T-helper 17 cell (primary cell): ENCODE measurements around the gene CLIC1. TPM values are rescaled to one million over a fixed set of nuclear protein-coding genes. Genes with fewer than 3 reads are reported as not detected.

Experiments
- ATAC-seq: fragments of 150-1000 bp; cut with Tn5 transposase; 2 replicates; pipeline ENCODE4 v1.10.0; 2021; ENCODE audit warnings: mild to moderate bottlenecking, moderate library complexity
- DNase-seq, 3 donors: peaks; one replicate each; pipeline versions ENCODE4 v3.0.0 to v3.0.0-alpha.2; 2020 to 2021
- H3K9me3 ChIP-seq: one replicate; pipeline ENCODE4 v1.7.0; 2013; ENCODE audit warnings: low read length, mild to moderate bottlenecking; ENCODE audit not compliant: control insufficient read depth, poor library complexity, severe bottlenecking
- H3K27ac Mint-ChIP-seq: one replicate; pipeline ENCODE4 v1.8.0; 2022; ENCODE audit warnings: mild to moderate bottlenecking, moderate library complexity, mixed read lengths
- H3K27me3 Mint-ChIP-seq: one replicate; pipeline ENCODE4 v1.8.0; 2022; ENCODE audit warnings: mixed read lengths
- H3K36me3 Mint-ChIP-seq: one replicate; pipeline ENCODE4 v1.8.0; 2022; ENCODE audit warnings: low read depth, mixed read lengths
- H3K4me1 Mint-ChIP-seq: one replicate; pipeline ENCODE4 v1.8.0; 2022; ENCODE audit warnings: mild to moderate bottlenecking, mixed read lengths
- H3K4me3 Mint-ChIP-seq: one replicate; pipeline ENCODE4 v1.8.0; 2022; ENCODE audit warnings: mild to moderate bottlenecking, moderate library complexity, mixed read lengths
- total RNA-seq, 4 donors: library from RNA in 2 of 4; stranded (reverse) in 2 of 4; gene quantifications; one replicate each; pipeline ENCODE4 v1.2.3 and lab custom pipeline; 2022 to 2026

The CLIC1 gene
- total RNA-seq, 2 donors from 2014 or later: 145 to 152 TPM

DNA sequence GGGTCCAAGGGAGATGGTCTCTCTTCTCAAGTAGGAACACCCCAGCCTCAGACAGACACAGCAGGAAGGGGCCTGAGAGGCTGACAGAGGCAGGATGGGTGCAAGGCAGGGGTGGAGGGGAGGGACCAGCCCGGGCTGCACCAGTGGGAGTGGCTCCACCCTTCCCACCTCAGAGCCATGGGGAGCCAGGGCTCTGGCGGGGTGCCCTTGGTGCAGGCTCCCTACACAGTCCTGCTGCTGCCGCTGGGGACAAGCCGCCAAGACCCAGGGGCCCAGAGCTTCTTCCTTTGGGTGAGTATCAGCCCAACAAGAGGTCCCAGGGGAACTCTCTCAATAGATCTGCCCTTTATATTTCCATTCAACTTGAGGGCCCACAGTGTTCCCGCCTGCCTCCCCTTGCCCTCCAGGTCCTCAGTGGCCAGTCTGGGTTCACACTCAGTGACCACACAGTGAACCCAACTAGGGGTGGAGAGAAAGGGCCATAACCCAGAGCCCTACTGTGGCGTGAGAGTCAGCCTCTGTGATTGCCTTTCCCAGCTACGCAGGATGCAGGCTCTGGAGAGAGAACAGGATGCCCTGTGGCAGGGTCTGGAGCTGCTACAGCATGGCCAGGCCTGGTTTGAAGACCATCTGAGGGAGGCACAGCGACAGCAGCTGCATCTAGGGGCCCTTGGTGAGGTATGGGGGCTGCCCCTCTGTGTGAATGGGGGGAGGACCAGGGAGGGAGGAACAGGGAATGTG is 26.7 kb upstream of the CLIC1 start:
- H3K36me3 Mint-ChIP-seq: peaks cover 4% of the 10 kb centered on the region

DNA sequence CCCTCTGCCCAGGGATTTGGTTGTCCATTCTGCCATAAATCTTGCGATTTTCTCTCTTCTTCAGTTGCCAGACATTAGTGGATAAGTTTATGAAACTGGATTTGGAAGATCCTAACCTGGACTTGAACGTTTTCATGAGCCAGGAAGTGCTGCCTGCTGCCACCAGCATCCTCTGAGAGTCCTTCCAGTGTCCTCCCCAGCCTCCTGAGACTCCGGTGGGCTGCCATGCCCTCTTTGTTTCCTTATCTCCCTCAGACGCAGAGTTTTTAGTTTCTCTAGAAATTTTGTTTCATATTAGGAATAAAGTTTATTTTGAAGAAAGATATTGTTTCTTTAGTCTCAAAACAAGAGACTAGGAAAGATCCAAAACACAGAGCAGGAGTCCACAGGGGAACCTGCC is 26.0 kb upstream of the CLIC1 start, which contains the start of gene SAPCD1:
TSS of gene SAPCD1 (plus strand) at position 301 of the 400 bp plus-strand sequence. CDS start 399 bp downstream, outside the sequence.
- Mint-ChIP-seq H3K27ac (peak within 1 kb of the TSS; percentile 54), H3K4me1 (peaks cover 11% of the 10 kb centered on the region), H3K27me3 (no peaks in the 10 kb centered on the region), H3K36me3 (peaks cover 4% of the 10 kb centered on the region), H3K4me3 (no peak within 1 kb of the TSS)
- no peaks in the 10 kb centered on the region for H3K9me3 ChIP-seq
- no peak for ATAC-seq
- DNase-seq: no peak

More for the DNA sequence above, 26.7 kb upstream of the CLIC1 start:
- H3K9me3 ChIP-seq: no peaks in the 10 kb centered on the region
- Mint-ChIP-seq H3K27me3 (no peaks in the 10 kb centered on the region), H3K27ac (peak overlapping the region; percentile 54), H3K4me3 (no peak overlapping the region), H3K4me1 (peaks cover 8% of the 10 kb centered on the region)
- DNase-seq (no peak), ATAC-seq (no peak)

DNA sequence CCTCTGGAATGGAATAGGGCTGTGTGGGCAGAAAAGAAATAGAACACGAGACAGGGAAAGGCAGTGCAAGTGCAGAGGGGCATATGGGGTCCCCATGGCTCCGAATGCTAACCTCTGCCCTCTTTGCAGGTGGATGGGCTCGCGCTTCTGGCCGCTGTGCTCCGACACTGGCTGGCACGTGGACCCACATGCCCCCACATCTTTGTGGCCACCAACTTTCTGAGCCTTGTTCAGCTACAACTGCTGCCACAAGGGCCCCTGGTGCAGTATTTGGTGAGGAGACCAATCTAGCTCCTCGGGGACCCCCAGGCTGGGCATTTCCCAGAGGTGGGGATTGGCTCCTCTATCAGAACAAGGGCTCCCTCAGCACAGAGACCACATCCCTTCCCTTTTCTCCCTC is 25.0 kb upstream of the CLIC1 start:
- no peak for ATAC-seq
- H3K4me3 Mint-ChIP-seq: no peak overlapping the region
- H3K27ac Mint-ChIP-seq: peak overlapping the region; percentile 27

DNA sequence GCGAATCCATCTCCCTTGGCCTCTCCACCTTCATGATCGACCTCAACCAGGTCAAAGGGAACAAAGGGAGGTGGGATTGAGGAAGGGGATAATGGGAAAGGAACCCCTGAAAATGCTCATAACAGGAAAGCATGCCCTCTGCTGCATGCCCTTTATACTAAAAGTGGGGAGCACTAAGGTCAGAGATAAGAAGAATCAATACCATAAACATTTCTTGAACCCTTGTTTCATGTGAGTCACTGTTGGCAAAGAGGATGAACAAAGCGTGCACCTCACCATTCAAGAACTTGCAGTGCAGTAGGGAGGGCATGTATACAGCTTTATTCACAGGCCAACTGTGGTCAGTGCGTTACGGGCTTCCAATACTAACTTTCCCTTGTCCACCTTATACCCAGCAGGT is 24.5 kb upstream of the CLIC1 start:
- H3K9me3 ChIP-seq: no peaks in the 10 kb centered on the region
- H3K27ac Mint-ChIP-seq: peak overlapping the region; percentile 27
- no peak for ATAC-seq
- peaks cover 10% of the 10 kb centered on the region for H3K4me1 Mint-ChIP-seq
- H3K36me3 Mint-ChIP-seq: peaks cover 4% of the 10 kb centered on the region
- no peaks in the 10 kb centered on the region for H3K27me3 Mint-ChIP-seq
- DNase-seq: no peak
- no peak overlapping the region for H3K4me3 Mint-ChIP-seq

More for the DNA sequence above, 25.0 kb upstream of the CLIC1 start:
- Mint-ChIP-seq H3K27me3 (no peaks in the 10 kb centered on the region), H3K4me1 (peaks cover 10% of the 10 kb centered on the region), H3K36me3 (peaks cover 4% of the 10 kb centered on the region)
- no peaks in the 10 kb centered on the region for H3K9me3 ChIP-seq
- no peak for DNase-seq

DNA sequence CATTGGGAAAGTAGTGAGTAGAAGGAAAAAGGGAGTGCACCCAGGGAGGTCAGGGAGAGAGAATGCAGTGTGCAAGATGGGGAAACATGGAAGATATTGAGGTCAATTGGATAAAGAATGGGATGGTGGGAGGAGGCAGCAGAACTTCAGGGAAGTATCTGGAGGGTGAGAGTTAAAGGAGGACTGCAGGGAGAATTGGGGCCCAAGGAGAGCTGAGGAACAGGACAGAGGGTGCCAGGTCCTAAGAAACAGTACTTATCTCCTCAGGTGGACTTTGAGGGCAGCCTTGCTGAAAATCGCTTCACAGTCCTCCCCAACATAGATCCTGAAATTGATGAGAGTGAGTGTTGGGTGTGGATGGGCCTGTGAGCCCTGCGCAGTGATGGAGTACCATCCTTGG is 22.0 kb upstream of the CLIC1 start:
- Mint-ChIP-seq H3K4me3 (no peak overlapping the region), H3K27me3 (no peaks in the 10 kb centered on the region), H3K4me1 (peaks cover 10% of the 10 kb centered on the region), H3K36me3 (peaks cover 4% of the 10 kb centered on the region), H3K27ac (peak overlapping the region; percentile 75)
- no peaks in the 10 kb centered on the region for H3K9me3 ChIP-seq
- no peak for ATAC-seq
- no peak for DNase-seq

DNA sequence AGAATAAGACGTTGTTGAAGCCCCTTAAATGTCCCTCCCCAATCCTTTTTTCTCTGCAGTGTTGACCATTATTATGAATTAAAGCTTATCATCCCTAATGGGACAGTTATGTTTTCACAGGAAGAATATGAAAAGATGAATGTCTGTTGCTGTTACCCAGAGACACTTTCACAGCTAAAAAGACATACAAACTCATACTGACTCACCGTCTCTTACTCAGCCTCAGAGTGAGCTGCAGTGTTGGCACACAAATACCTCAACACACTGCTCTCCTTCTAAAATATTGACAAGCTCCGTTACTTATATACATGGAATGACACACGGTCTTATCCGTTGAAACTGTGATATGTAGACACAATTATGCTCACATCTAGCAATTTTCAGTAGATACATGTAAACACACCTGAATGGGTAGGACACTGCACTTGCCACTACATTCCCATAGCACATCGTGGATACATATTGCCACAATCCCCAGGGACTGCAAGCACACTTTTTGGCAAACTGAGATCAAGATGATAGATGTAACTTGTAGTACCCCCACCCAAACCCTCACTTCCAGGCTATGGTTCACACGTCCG is 16.5 kb upstream of the CLIC1 start:
- Mint-ChIP-seq H3K4me1 (peaks cover 2% of the 10 kb centered on the region), H3K27me3 (no peaks in the 10 kb centered on the region), H3K36me3 (no peaks in the 10 kb centered on the region), H3K4me3 (no peak overlapping the region), H3K27ac (no peak overlapping the region)
- no peak for ATAC-seq
- H3K9me3 ChIP-seq: no peaks in the 10 kb centered on the region
- no peak for DNase-seq

DNA sequence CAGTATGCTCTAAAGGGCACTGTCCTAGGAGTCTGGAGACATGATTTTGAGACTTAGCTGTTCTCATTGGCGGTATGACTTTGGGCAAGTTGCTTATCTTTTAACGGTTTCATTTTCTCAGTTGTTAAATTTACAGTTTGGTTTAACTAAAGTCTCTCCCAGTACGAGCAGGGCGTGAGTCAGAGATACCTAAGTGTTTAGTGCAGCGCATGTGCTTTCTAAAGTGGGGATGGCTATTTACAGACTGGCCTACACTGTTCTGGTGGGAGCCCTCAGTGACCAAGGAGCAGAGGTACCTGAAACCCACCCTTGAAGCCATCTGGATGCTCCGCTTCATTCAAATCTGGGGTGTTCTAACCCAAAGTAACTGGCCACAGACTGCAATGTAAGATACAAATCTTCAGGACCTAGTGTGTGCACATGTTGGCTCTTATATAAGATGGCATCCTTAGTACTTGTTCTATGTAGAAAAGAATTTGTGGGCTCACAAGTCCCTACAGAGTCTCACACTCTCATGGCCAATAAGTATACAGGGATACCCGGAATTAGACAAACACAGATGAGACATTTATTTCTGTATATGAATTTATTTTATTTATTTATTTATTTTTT is 14.2 kb upstream of the CLIC1 start:
- ATAC-seq: no peak
- Mint-ChIP-seq H3K27ac (no peak overlapping the region), H3K27me3 (no peaks in the 10 kb centered on the region), H3K36me3 (peaks cover 2% of the 10 kb centered on the region), H3K4me3 (no peak overlapping the region), H3K4me1 (no peaks in the 10 kb centered on the region)
- no peak for DNase-seq
- H3K9me3 ChIP-seq: no peaks in the 10 kb centered on the region

DNA sequence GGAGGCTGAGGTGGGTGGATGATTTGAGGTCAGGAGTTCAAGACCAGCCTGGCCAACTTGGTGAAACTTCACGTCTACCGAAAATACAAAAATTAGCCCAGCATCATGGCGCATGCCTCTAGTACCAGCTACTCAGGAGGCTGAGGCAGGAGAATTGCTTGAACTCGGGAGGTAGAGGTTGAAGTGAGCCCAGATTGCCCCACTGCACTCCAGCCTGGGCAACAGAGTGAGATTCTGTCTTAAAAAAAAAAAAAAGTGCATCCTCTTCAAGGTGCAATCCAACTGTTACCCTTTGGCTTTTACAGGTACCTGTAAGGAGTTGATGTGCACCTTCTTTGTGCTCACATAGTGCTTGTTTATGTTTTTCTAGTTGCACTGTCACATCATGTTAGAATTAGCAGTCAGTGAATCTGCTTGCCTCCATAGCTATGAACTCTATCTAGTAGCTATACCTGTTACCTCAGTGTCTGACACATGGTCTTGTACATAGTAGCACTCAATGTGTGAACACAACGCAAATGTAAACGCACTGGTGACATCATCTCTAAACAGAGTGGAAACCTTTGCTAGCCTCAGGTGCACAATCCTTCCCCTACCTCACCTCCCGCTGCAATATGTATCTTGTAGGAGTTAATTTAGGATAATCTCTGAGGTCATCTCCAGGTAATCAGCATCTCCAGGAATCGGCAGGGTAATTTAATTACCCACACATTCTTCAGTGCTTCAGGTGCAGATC is 13.1 kb upstream of the CLIC1 start:
- DNase-seq (no peak), ATAC-seq (no peak)
- Mint-ChIP-seq H3K4me1 (no peaks in the 10 kb centered on the region), H3K27me3 (no peaks in the 10 kb centered on the region), H3K36me3 (peaks cover 2% of the 10 kb centered on the region), H3K4me3 (no peak overlapping the region), H3K27ac (no peak overlapping the region)
- no peaks in the 10 kb centered on the region for H3K9me3 ChIP-seq

DNA sequence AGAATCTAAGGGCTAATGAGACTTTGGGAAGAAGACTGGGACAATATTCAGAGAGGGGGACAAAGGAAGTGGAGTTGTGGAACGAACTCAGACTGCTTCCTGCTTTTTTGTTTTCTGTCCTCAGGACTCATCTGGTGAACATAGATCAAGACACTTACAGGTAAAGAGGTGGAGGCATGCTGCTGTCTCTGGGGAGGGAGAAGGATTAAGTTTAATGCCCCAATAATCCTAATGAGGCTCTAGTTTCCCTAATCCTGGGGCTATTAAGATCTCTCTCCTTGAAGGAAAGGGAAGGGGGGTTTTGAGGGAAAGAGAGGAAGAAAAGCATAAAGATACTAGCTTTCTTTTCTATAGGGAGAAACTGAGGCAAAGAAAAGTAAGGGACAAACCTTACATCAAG is 8.1 kb upstream of the CLIC1 start:
- ATAC-seq: no peak
- Mint-ChIP-seq H3K27ac (no peak overlapping the region), H3K27me3 (no peaks in the 10 kb centered on the region), H3K36me3 (peaks cover 2% of the 10 kb centered on the region), H3K4me1 (peaks cover 20% of the 10 kb centered on the region), H3K4me3 (no peak overlapping the region)
- H3K9me3 ChIP-seq: no peaks in the 10 kb centered on the region
- DNase-seq: no peak

DNA sequence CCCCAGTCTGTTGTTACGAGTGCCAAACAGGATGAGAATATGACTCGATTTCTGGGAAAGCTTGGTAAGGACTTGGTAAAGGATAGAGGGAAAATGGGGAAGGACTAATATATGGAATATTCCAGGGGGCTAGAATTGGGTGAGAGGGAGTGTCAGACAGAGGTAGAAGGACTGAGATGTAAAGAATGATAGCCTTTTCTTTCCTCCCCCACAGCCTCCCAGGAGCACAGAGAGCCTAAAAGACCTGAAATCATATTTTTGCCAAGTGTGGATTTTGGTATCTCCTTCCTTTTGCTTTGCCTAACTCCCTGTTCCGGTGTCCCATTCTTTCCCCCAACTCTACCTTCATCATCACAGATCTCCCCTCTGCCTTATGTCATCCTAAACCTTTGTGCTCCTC is 6.6 kb upstream of the CLIC1 start:
- DNase-seq (no peak), ATAC-seq (no peak)
- H3K27me3 Mint-ChIP-seq: no peaks in the 10 kb centered on the region
- no peak overlapping the region for H3K27ac Mint-ChIP-seq
- peaks cover 35% of the 10 kb centered on the region for H3K4me1 Mint-ChIP-seq
- H3K36me3 Mint-ChIP-seq: peaks cover 2% of the 10 kb centered on the region
- H3K9me3 ChIP-seq: no peaks in the 10 kb centered on the region
- no peak overlapping the region for H3K4me3 Mint-ChIP-seq

DNA sequence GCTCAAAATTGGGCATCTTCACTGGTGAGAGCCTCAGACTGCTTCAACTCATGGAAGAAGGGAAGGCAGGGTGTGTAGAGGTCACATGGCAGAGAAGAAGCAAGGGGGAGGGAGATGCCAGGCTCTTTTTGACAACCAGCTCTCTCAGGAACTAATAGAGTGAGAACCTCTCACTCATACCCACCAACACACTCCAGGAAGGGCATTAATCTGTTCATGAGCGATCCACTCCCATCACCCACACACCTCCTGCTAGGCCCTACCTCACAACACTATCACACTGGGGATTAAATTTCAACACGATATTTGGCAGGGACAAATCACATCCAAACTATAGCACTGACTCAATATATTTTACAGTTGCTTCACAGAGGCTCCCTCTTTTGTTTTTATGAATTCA is 5.5 kb upstream of the CLIC1 start:
- Mint-ChIP-seq H3K27me3 (no peaks in the 10 kb centered on the region), H3K27ac (no peak overlapping the region), H3K36me3 (no peaks in the 10 kb centered on the region), H3K4me3 (peak overlapping the region; percentile 33), H3K4me1 (peaks cover 45% of the 10 kb centered on the region)
- DNase-seq (no peak), ATAC-seq (no peak)
- H3K9me3 ChIP-seq: no peaks in the 10 kb centered on the region

DNA sequence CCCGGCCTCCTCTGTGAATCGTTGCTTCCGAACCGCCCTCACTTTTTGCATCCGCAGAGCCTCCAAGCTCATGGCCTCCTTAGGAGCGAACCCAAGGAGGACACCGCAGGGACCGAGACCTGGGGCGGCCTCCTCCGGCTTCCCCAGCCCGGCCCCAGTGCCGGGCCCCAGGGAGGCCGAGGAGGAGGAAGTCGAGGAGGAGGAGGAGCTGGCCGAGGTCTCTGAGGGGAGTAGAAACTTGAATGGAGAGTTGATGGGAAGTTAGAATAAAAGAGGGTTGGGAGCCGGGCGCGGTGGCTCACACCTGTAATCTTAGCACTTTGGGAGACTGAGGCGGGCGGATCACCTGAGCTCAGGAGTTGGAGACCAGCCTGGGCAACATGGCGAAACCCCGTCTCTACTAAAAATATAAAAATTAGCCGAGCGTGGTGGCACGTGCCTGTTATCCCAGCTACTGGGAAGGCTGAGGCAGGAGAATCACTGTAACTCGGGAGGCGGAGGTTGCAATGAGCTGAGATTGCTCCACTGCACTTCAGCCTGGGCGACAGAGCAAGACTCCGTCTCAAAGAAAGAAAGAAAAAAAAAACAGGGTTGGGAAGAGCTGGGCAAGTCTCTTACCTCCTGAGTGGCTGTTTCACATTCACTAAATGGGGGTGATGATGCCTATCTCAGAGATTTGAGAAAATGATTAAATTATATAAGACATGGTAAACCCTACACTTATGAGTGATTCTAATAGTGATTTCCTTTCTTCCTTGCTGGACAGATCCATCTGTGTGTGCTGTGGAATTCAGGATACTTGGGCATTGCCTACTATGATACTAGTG is 4.3 kb upstream of the CLIC1 start:
- Mint-ChIP-seq H3K36me3 (peaks cover 5% of the 10 kb centered on the region), H3K4me3 (peak overlapping the region; percentile 97), H3K27ac (peak overlapping the region; percentile 96), H3K4me1 (peaks cover 53% of the 10 kb centered on the region), H3K27me3 (no peaks in the 10 kb centered on the region)
- ATAC-seq: no peak
- DNase-seq: no peak
- H3K9me3 ChIP-seq: no peaks in the 10 kb centered on the region
